GM12878 (cell line): ENCODE results near the gene MLXIP. TPM values are rescaled to one million over a fixed set of nuclear protein-coding genes. Genes with fewer than 3 reads are reported as not detected.

Experiments used
- ATAC-seq: fragments of 200-7000 bp; cut with Tn5 transposase; 3 replicates; pipeline ENCODE4 v1.9.1; 2020; ENCODE audit warnings: mild to moderate bottlenecking, moderate library complexity
- BruUV-seq: library from RNA; stranded (reverse); fragments of 400-500 nt; replicated peaks from 2 replicates; lab custom pipeline; 2021; lab: Mats Ljungman, UMichigan
- CTCF ChIA-PET: fragments of 300-600 bp; sonication (Branson Sonifier 250); formaldehyde crosslinking; extraction: SDS; loops from one replicate; lab custom pipeline; 2021; ENCODE audit warnings: inconsistent platforms; lab: Yijun Ruan, JAX
- POLR2A ChIA-PET: fragments of 350-600 bp; formaldehyde crosslinking; extraction: SDS; loops from one replicate; lab custom pipeline; 2021; ENCODE audit warnings: inconsistent platforms; lab: Charles Lee
- RAD21 ChIA-PET: fragments of 300-600 bp; sonication (Branson Sonifier 250); formaldehyde crosslinking; loops from one replicate; lab custom pipeline; 2023; ENCODE audit warnings: antibody characterized with exemption; ENCODE audit not compliant: unreplicated experiment; lab: Charles Lee
- SMC1A ChIA-PET: fragments of 300-600 bp; sonication (Branson Sonifier 250); formaldehyde crosslinking; loops from one replicate; lab custom pipeline; 2023; ENCODE audit not compliant: unreplicated experiment, uncharacterized antibody; lab: Charles Lee
- DNase-seq: peaks from one replicate; pipeline ENCODE4 v3.0.0-alpha.2; 2011; ENCODE audit warnings: low read depth, low spot score
- FAIRE-seq: peaks from 3 replicates; lab custom pipeline; 2011; peaks lifted over from hg19 to GRCh38; lab: Jason Lieb, UNC
- H2AFZ ChIP-seq: 2 replicates; pipeline ENCODE4 v1.6.0; 2011; ENCODE audit warnings: low read depth, low read length, control low read depth; ENCODE audit not compliant: control insufficient read depth
- H3K27ac ChIP-seq: 2 replicates; pipeline ENCODE4 v1.5.1; 2011; ENCODE audit warnings: control low read depth; ENCODE audit not compliant: control insufficient read depth, insufficient read depth
- H3K27me3 ChIP-seq, 2 experiments: replicated peaks in 1 of 2; 2 replicates each; pipeline versions ENCODE4 v1.6.0 to v1.6.1; 2011; ENCODE audit warnings: low read length in 1 of 2; ENCODE audit not compliant: control insufficient read depth in 2 of 2, insufficient read depth in 2 of 2
- H3K36me3 ChIP-seq, 2 experiments: 2 replicates each; pipeline ENCODE4 v1.5.1; 2011; ENCODE audit warnings: low read length in 1 of 2; ENCODE audit not compliant: control insufficient read depth in 2 of 2, insufficient read depth in 2 of 2
- H3K4me1 ChIP-seq: 2 replicates; pipeline ENCODE4 v1.6.1; 2011; ENCODE audit warnings: mild to moderate bottlenecking, low read length, moderate library complexity, mixed read lengths; ENCODE audit not compliant: control insufficient read depth, insufficient read depth
- H3K4me2 ChIP-seq: 2 replicates; pipeline ENCODE4 v1.6.0; 2011; ENCODE audit warnings: control low read depth; ENCODE audit not compliant: control insufficient read depth, insufficient read depth
- H3K4me3 ChIP-seq: fragments of 200-600 bp; sonication (generic); 2 replicates; pipeline ENCODE4 v1.5.1; 2016
- H3K79me2 ChIP-seq: 2 replicates; pipeline ENCODE4 v1.6.0; 2011; ENCODE audit warnings: low read length; ENCODE audit not compliant: control insufficient read depth, insufficient read depth
- H3K9ac ChIP-seq: 2 replicates; pipeline ENCODE4 v1.8.0; 2011; ENCODE audit warnings: low read length, control low read depth, mixed read lengths; ENCODE audit not compliant: control insufficient read depth, insufficient read depth
- H3K9me3 ChIP-seq: replicated peaks from 3 replicates; pipeline ENCODE4 v1.5.1; 2011; ENCODE audit warnings: mild to moderate bottlenecking, low read length; ENCODE audit not compliant: control insufficient read depth, insufficient read depth
- H4K20me1 ChIP-seq: 2 replicates; pipeline ENCODE4 v1.6.0; 2011; ENCODE audit not compliant: control insufficient read depth, insufficient read depth
- CHD2 ChIP-seq: IDR thresholded peaks from 2 replicates; pipeline ENCODE4 v1.6.1; 2011; ENCODE audit warnings: low read depth, low read length, improper control_type of control experiment, borderline replicate concordance
- CREB1 ChIP-seq: IDR thresholded peaks from 2 replicates; pipeline ENCODE4 v1.6.1; 2012; ENCODE audit warnings: low read depth, mild to moderate bottlenecking, inconsistent platforms
- NR2C2 ChIP-seq: IDR thresholded peaks from 2 replicates; pipeline ENCODE4 v1.6.1; 2011; ENCODE audit warnings: borderline replicate concordance, low read depth; ENCODE audit not compliant: control insufficient read depth, insufficient read length
- NRF1 ChIP-seq: conservative IDR thresholded peaks from 2 replicates; pipeline ENCODE4 v1.6.1; 2011; ENCODE audit warnings: mild to moderate bottlenecking, low read depth, low read length, improper control_type of control experiment
- SIN3A ChIP-seq: IDR thresholded peaks from 2 replicates; pipeline ENCODE4 v1.6.1; 2012; ENCODE audit warnings: low read depth, low read length, improper control_type of control experiment
- TCF3 ChIP-seq: IDR thresholded peaks from 2 replicates; pipeline ENCODE4 v1.6.1; 2012; ENCODE audit warnings: low read depth, mild to moderate bottlenecking, low read length, borderline replicate concordance; ENCODE audit not compliant: insufficient read depth
- ZBTB11 ChIP-seq: fragments of 450-650 bp; formaldehyde crosslinking; IDR thresholded peaks from 2 replicates; pipeline ENCODE4 v1.5.0; 2022; ENCODE audit warnings: mild to moderate bottlenecking, missing genetic modification characterization
- WGBS: methylation state at CpG from one replicate; pipeline ENCODE4 v1.1.6; 2016; ENCODE audit warnings: low lambda C conversion rate; ENCODE audit not compliant: insufficient replicate concordance, insufficient coverage; ENCODE audit errors: missing lambda C conversion rate; 5-methylcytosine and 5-hydroxymethylcytosine counted together
- in situ Hi-C: fragments of 300-500 bp; cut with MboI; formaldehyde crosslinking; loops from 9 replicates; pipeline ENCODE4 v1.14.3; 2018; ENCODE audit warnings: mixed read lengths
- intact Hi-C: fragments of 100-400 bp; cut with micrococcal nuclease; formaldehyde crosslinking; loops from one replicate; pipeline ENCODE4 v1.14.2; 2022; ENCODE audit not compliant: unreplicated experiment
- polyA plus RNA-seq, 11 experiments: library from polyadenylated mRNA; depleted of rRNA in 4 of 11; unstranded in 6 of 11; stranded (reverse) in 5 of 11; fragments of >200 nt; fragmentation: Nextera tagmentation in 4 of 11; fragmentation: Illumina TruSeq in 1 of 11; extraction: Ambion mirVana in 4 of 11; extraction: Trizol in 1 of 11; gene quantifications; 1 replicate in 1 of 11; 2 replicates in 10 of 11; pipeline versions ENCODE4 v1.2.1 to v1.2.3, GENCODE V29; 2011 to 2016; ENCODE audit warnings: inconsistent platforms in 2 of 11, missing spikeins in 2 of 11, low read depth in 1 of 11
- total RNA-seq, 4 experiments: library from RNA; depleted of rRNA in 3 of 4; stranded (reverse); fragments of >200 nt in 3 of 4; fragmentation: Illumina TruSeq in 1 of 4; extraction: Trizol in 1 of 4; gene quantifications; 2 replicates each; pipeline versions ENCODE4 v1.2.1 to v1.2.3, GENCODE V29; 2013 to 2021

The MLXIP gene
- total and polyA plus RNA-seq, 10 of the 15 experiments (the other 5 are each of a cell fraction or from before 2014, with no cell fraction given): 1.1 to 23.7 (median 7.0) TPM

DNA sequence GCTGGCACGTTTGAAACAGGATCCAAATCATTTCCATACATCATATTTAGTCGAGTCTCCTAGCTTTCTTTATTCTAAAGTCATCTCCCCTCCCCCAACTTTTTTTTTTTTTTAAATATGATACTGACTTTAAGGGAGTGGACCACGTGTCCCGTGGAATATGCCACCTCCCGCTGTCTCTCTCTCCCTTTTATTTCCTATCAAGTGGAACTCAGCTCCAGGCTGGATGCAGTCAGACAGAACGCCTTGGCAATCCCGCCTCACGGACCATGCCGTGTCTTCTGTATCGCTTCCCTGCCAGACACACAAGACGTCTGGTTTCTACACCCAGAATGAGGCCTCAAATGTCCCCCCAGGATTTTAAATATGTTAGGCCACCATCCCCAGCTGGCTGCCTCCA is 35.6 kb upstream of the MLXIP start:
- BruUV-seq: no TSS peak
- no peaks in the 10 kb centered on the region for H3K9me3 ChIP-seq
- no peaks in the 10 kb centered on the region for H3K4me1 ChIP-seq
- TF ChIP-seq SIN3A (no peak), CHD2 (no peak), TCF3 (no peak), NRF1 (no peak), ZBTB11 (no peak), CREB1 (no peak), NR2C2 (no peak)
- SMC1A ChIA-PET: interaction anchor here (0.6 kb wide), 1 partner anchor 331 kb away, joined by 4 read pairs; no protein-coding TSS in a partner anchor
- no peak for DNase-seq
- no peaks in the 10 kb centered on the region for H3K79me2 ChIP-seq
- no peak for ATAC-seq
- CTCF ChIA-PET: interaction anchor here (1.0 kb wide), 1 partner anchor 248 kb away, joined by 4 read pairs; no protein-coding TSS in a partner anchor
- no peak overlapping the region for H3K9ac ChIP-seq
- WGBS: 70% methylated on average over 9 of the region's 11 CpGs
- H2AFZ ChIP-seq: no peak overlapping the region
- no peak overlapping the region for H3K4me2 ChIP-seq
- no peaks in the 10 kb centered on the region; a peak in 1 of 4 replicates for H3K27me3 ChIP-seq
- H3K4me3 ChIP-seq: no peak overlapping the region
- POLR2A ChIA-PET: interaction anchor here (0.7 kb wide), 1 partner anchor 26 kb away, joined by 4 read pairs; no protein-coding TSS in a partner anchor
- intact Hi-C loops (no loop called here), in situ Hi-C loops (no loop called here)
- no peak for FAIRE-seq
- RAD21 ChIA-PET: no interaction called here
- H4K20me1 ChIP-seq: no peaks in the 10 kb centered on the region
- no peak overlapping the region for H3K27ac ChIP-seq
- H3K36me3 ChIP-seq: no peaks in the 10 kb centered on the region; a peak in 1 of 4 replicates
